ENCODE data around the gene RPE. TPM values are rescaled to one million over a fixed set of nuclear protein-coding genes. Genes with fewer than 3 reads are reported as not detected.

The RPE gene
- polyA plus RNA-seq, 1 experiment: 71.0 TPM

GRCh38 chr2:210049831-210050230, 47.4 kb downstream of the RPE start:
- ChIA-PET POLR2A (no interaction called here), CTCF (no interaction called here)
- Histone ChIP-seq H3K4me3 (ENCODE audit: low read depth, low read length) (no peak overlapping the region), H3K27me3 (ENCODE audit: control insufficient read depth, insufficient read depth, low read length) (no peaks in the 10 kb centered on the region), H3K36me3 (ENCODE audit: control insufficient read depth, insufficient read depth, low read length) (no peaks in the 10 kb centered on the region)
- no peak for DNase-seq (ENCODE audit: low read depth)
- no peak for TF ChIP-seq CTCF (IDR thresholded peaks at IDR 0.05; ENCODE audit: insufficient read depth, low read depth, low read length)

- POLR2A ChIA-PET: no interaction called here
- CTCF ChIA-PET: interaction anchor here (0.5 to 1.1 kb wide), 2 partner anchors 23 to 40 kb away, joined by 3 to 5 read pairs; no protein-coding TSS in a partner anchor
- DNase-seq (ENCODE audit: low read depth): no peak
- TF ChIP-seq CTCF (IDR thresholded peaks at IDR 0.05; ENCODE audit: insufficient read depth, low read depth, low read length): no peak
- no peak overlapping the region for H3K4me3 ChIP-seq (ENCODE audit: low read depth, low read length)
- H3K27me3 ChIP-seq (ENCODE audit: control insufficient read depth, insufficient read depth, low read length): no peaks in the 10 kb centered on the region
- H3K36me3 ChIP-seq (ENCODE audit: control insufficient read depth, insufficient read depth, low read length): no peaks in the 10 kb centered on the region
Measured at GRCh38 chr2:210050885-210051284, 48.4 kb downstream of the RPE start.

- ChIA-PET CTCF (no interaction called here), POLR2A (no interaction called here)
- Histone ChIP-seq H3K27me3 (ENCODE audit: control insufficient read depth, insufficient read depth, low read length) (no peaks in the 10 kb centered on the region), H3K36me3 (ENCODE audit: control insufficient read depth, insufficient read depth, low read length) (no peaks in the 10 kb centered on the region), H3K4me3 (ENCODE audit: low read depth, low read length) (no peak overlapping the region)
- DNase-seq (ENCODE audit: low read depth): no peak
- TF ChIP-seq CTCF (IDR thresholded peaks at IDR 0.05; ENCODE audit: insufficient read depth, low read depth, low read length): no peak
Measured at GRCh38 chr2:210054696-210055095, 52.3 kb downstream of the RPE start.

- CTCF ChIA-PET: interaction anchor here (0.9 kb wide), 1 partner anchor 21 kb away, joined by 4 read pairs; no protein-coding TSS in a partner anchor
- H3K27me3 ChIP-seq (ENCODE audit: control insufficient read depth, insufficient read depth, low read length): no peaks in the 10 kb centered on the region
- no peak for DNase-seq (ENCODE audit: low read depth)
- POLR2A ChIA-PET: no interaction called here
- TF ChIP-seq CTCF (IDR thresholded peaks at IDR 0.05; ENCODE audit: insufficient read depth, low read depth, low read length): no peak
- no peaks in the 10 kb centered on the region for H3K36me3 ChIP-seq (ENCODE audit: control insufficient read depth, insufficient read depth, low read length)
- no peak overlapping the region for H3K4me3 ChIP-seq (ENCODE audit: low read depth, low read length)
Measured at GRCh38 chr2:210055825-210056224, 53.4 kb downstream of the RPE start.

- Histone ChIP-seq H3K4me3 (ENCODE audit: low read depth, low read length) (no peak overlapping the region), H3K27me3 (ENCODE audit: control insufficient read depth, insufficient read depth, low read length) (no peaks in the 10 kb centered on the region), H3K36me3 (ENCODE audit: control insufficient read depth, insufficient read depth, low read length) (no peaks in the 10 kb centered on the region)
- no peak for DNase-seq (ENCODE audit: low read depth)
- TF ChIP-seq CTCF (IDR thresholded peaks at IDR 0.05; ENCODE audit: insufficient read depth, low read depth, low read length): no peak
- CTCF ChIA-PET: interaction anchor here (1.2 to 1.8 kb wide), 2 partner anchors 10 to 132 kb away, joined by 3 read pairs; no protein-coding TSS in a partner anchor
- POLR2A ChIA-PET: no interaction called here
Measured at GRCh38 chr2:210063306-210063705, 60.9 kb downstream of the RPE start.

Other genes with a start within 250 kb of the RPE start
- gene UNC80, start 230.8 kb upstream of the RPE start, polyA plus RNA-seq (2011; rRNA removed): not detected in 2 replicates
- 2.8 and 3.9 TPM in 2 replicates for gene KANSL1L, start 168.8 kb downstream of the RPE start, polyA plus RNA-seq (2011; rRNA removed)
- gene ACADL, start 222.8 kb downstream of the RPE start, polyA plus RNA-seq (2011; rRNA removed): not detected in 2 replicates

Data from BJ (cell line).